ENCODE results near the gene UNC5B. TPM values are rescaled to one million over a fixed set of nuclear protein-coding genes. Genes with fewer than 3 reads are reported as not detected.
A peak's percentile ranks its signal among the peaks of the same experiment; 100 is the strongest.
"Not testable (repeated sequence)": the region's sequence is repeated elsewhere in the genome, so short reads cannot be mapped to it uniquely, and the experiment has no call there.

Gene UNC5B
- total RNA-seq, 4 donors from 2014 or later, result 3.3 to 7.0 (median 5.9) TPM

- DNase-seq (ENCODE audit: low spot score in 2 of 2), result no peak
- WGBS, 2 donors, result 81 to 82% methylated on average over 4 of the region's 4 CpGs
- Histone ChIP-seq H3K4me1 (peaks cover 0 to 31% (median 11%) of the 10 kb centered on the region in 4 donors), H3K4me3 (peak overlapping the region in 1 of 4 donors; percentile 57), H3K9me3 (no peaks in the 10 kb centered on the region), H3K27me3 (no peaks in the 10 kb centered on the region), H3K36me3 (no peaks in the 10 kb centered on the region), H3K27ac (no peak overlapping the region)
- TF ChIP-seq POLR2A (IDR thresholded peaks at IDR 0.05) (no peak), EP300 (IDR thresholded peaks at IDR 0.05) (no peak), CTCF (IDR thresholded peaks at IDR 0.05) (no peak)
Observed at GRCh38 chr10:71218046-71218650, 5.8 kb downstream of the UNC5B start.

- 68 to 83% methylated on average over 4 to 5 of the region's 5 CpGs for WGBS, 2 donors
- DNase-seq (ENCODE audit: low spot score in 2 of 2), result no peak
- no peak for TF ChIP-seq CTCF (IDR thresholded peaks at IDR 0.05)
- no peak for TF ChIP-seq POLR2A (IDR thresholded peaks at IDR 0.05)
- no peak for TF ChIP-seq EP300 (IDR thresholded peaks at IDR 0.05)
- Histone ChIP-seq H3K27me3 (no peaks in the 10 kb centered on the region), H3K4me3 (no peak overlapping the region), H3K9me3 (no peaks in the 10 kb centered on the region), H3K36me3 (no peaks in the 10 kb centered on the region), H3K4me1 (peaks cover 0 to 26% (median 9%) of the 10 kb centered on the region in 4 donors), H3K27ac (no peak overlapping the region)
Observed at GRCh38 chr10:71218651-71219050, 6.3 kb downstream of the UNC5B start.

GRCh38 chr10:71219236-71219917, 7.0 kb downstream of the UNC5B start:
- H3K4me3 ChIP-seq; H3K36me3 ChIP-seq; DNase-seq (ENCODE audit: low spot score in 2 of 2); H3K27me3 ChIP-seq; H3K27ac ChIP-seq; H3K9me3 ChIP-seq: not testable (repeated sequence)
- 85 to 87% methylated on average over 7 of the region's 7 CpGs for WGBS, 2 donors
- H3K4me1 ChIP-seq, result peaks cover 0 to 19% (median 8%) of the 10 kb centered on the region in 4 donors

- WGBS, 2 donors, result 91 to 93% methylated on average over 8 of the region's 8 CpGs
- Histone ChIP-seq H3K27ac (no peak overlapping the region), H3K4me3 (no peak overlapping the region), H3K27me3 (no peaks in the 10 kb centered on the region), H3K9me3 (no peaks in the 10 kb centered on the region), H3K4me1 (peaks cover 0 to 18% (median 8%) of the 10 kb centered on the region in 4 donors), H3K36me3 (no peaks in the 10 kb centered on the region)
- no peak for DNase-seq (ENCODE audit: low spot score in 2 of 2)
- no peak for TF ChIP-seq EP300 (IDR thresholded peaks at IDR 0.05)
- no peak for TF ChIP-seq POLR2A (IDR thresholded peaks at IDR 0.05)
- TF ChIP-seq CTCF (IDR thresholded peaks at IDR 0.05), result no peak
Observed at GRCh38 chr10:71219918-71220688, 7.7 kb downstream of the UNC5B start.

- Histone ChIP-seq H3K4me1 (peaks cover 0 to 18% (median 8%) of the 10 kb centered on the region in 4 donors), H3K27ac (no peak overlapping the region), H3K36me3 (no peaks in the 10 kb centered on the region), H3K9me3 (no peaks in the 10 kb centered on the region), H3K4me3 (no peak overlapping the region), H3K27me3 (no peaks in the 10 kb centered on the region)
- 74% methylated on average over 11 of the region's 12 CpGs for WGBS, 2 donors
- TF ChIP-seq CTCF (IDR thresholded peaks at IDR 0.05) (no peak), POLR2A (IDR thresholded peaks at IDR 0.05) (no peak), EP300 (IDR thresholded peaks at IDR 0.05) (no peak)
- no peak for DNase-seq (ENCODE audit: low spot score in 2 of 2)
Observed at GRCh38 chr10:71220689-71221540, 8.5 kb downstream of the UNC5B start.

Data from tibial nerve (tissue), 4 donors.